Measurements from ENCODE around the gene MTRF1L. TPM values are rescaled to one million over a fixed set of nuclear protein-coding genes. Genes with fewer than 3 reads are reported as not detected.

Gene MTRF1L
- total RNA-seq, 1 donor from 2014 or later, result 42.2 TPM

- Mint-ChIP-seq H3K27ac (ENCODE audit: unreplicated experiment) (no peak overlapping the region), H3K4me1 (ENCODE audit: unreplicated experiment) (no peaks in the 10 kb centered on the region), H3K9me3 (ENCODE audit: unreplicated experiment) (no peaks in the 10 kb centered on the region), H3K36me3 (ENCODE audit: low read depth, unreplicated experiment) (peaks cover 7% of the 10 kb centered on the region), H3K27me3 (ENCODE audit: unreplicated experiment) (peaks cover 2% of the 10 kb centered on the region), H3K4me3 (ENCODE audit: unreplicated experiment) (no peak overlapping the region)
- no peak for TF ChIP-seq CTCF (IDR thresholded peaks at IDR 0.05; ENCODE audit: unreplicated experiment)
- DNase-seq (ENCODE audit: low spot score), result no peak
These were observed 42.8 kb upstream of the MTRF1L start for GRCh38 chr6:153045271-153045670.

GRCh38 chr6:153044295-153044694, 41.8 kb upstream of the MTRF1L start:
- Mint-ChIP-seq H3K27ac (ENCODE audit: unreplicated experiment) (no peak overlapping the region), H3K4me3 (ENCODE audit: unreplicated experiment) (no peak overlapping the region), H3K9me3 (ENCODE audit: unreplicated experiment) (no peaks in the 10 kb centered on the region), H3K36me3 (ENCODE audit: low read depth, unreplicated experiment) (peaks cover 7% of the 10 kb centered on the region), H3K4me1 (ENCODE audit: unreplicated experiment) (no peaks in the 10 kb centered on the region), H3K27me3 (ENCODE audit: unreplicated experiment) (peaks cover 2% of the 10 kb centered on the region)
- DNase-seq (ENCODE audit: low spot score), result no peak
- TF ChIP-seq CTCF (IDR thresholded peaks at IDR 0.05; ENCODE audit: unreplicated experiment), result no peak

GRCh38 chr6:153043719-153044118, 41.2 kb upstream of the MTRF1L start:
- Mint-ChIP-seq H3K36me3 (ENCODE audit: low read depth, unreplicated experiment) (peaks cover 12% of the 10 kb centered on the region), H3K27ac (ENCODE audit: unreplicated experiment) (no peak overlapping the region), H3K4me3 (ENCODE audit: unreplicated experiment) (no peak overlapping the region), H3K4me1 (ENCODE audit: unreplicated experiment) (no peaks in the 10 kb centered on the region), H3K27me3 (ENCODE audit: unreplicated experiment) (peaks cover 2% of the 10 kb centered on the region), H3K9me3 (ENCODE audit: unreplicated experiment) (no peaks in the 10 kb centered on the region)
- no peak for DNase-seq (ENCODE audit: low spot score)
- no peak for TF ChIP-seq CTCF (IDR thresholded peaks at IDR 0.05; ENCODE audit: unreplicated experiment)

- H3K27me3 Mint-ChIP-seq (ENCODE audit: unreplicated experiment), result peaks cover 3% of the 10 kb centered on the region
- peaks cover 12% of the 10 kb centered on the region for H3K36me3 Mint-ChIP-seq (ENCODE audit: low read depth, unreplicated experiment)
- H3K27ac Mint-ChIP-seq (ENCODE audit: unreplicated experiment), result no peak overlapping the region
- TF ChIP-seq CTCF (IDR thresholded peaks at IDR 0.05; ENCODE audit: unreplicated experiment), result no peak
- H3K4me3 Mint-ChIP-seq (ENCODE audit: unreplicated experiment), result no peak overlapping the region
- H3K9me3 Mint-ChIP-seq (ENCODE audit: unreplicated experiment), result no peaks in the 10 kb centered on the region
- no peak for DNase-seq (ENCODE audit: low spot score)
- no peaks in the 10 kb centered on the region for H3K4me1 Mint-ChIP-seq (ENCODE audit: unreplicated experiment)
These were observed 36.0 kb upstream of the MTRF1L start for GRCh38 chr6:153038378-153039057.

GRCh38 chr6:153034139-153034538, 31.6 kb upstream of the MTRF1L start:
- Mint-ChIP-seq H3K9me3 (ENCODE audit: unreplicated experiment) (no peaks in the 10 kb centered on the region), H3K4me3 (ENCODE audit: unreplicated experiment) (no peak overlapping the region), H3K4me1 (ENCODE audit: unreplicated experiment) (peaks cover 14% of the 10 kb centered on the region), H3K27ac (ENCODE audit: unreplicated experiment) (no peak overlapping the region), H3K36me3 (ENCODE audit: low read depth, unreplicated experiment) (peaks cover 4% of the 10 kb centered on the region), H3K27me3 (ENCODE audit: unreplicated experiment) (peaks cover 1% of the 10 kb centered on the region)
- TF ChIP-seq CTCF (IDR thresholded peaks at IDR 0.05; ENCODE audit: unreplicated experiment), result no peak
- no peak for DNase-seq (ENCODE audit: low spot score)
